PC-3 (cell line): Measurements from ENCODE around the gene PIPOX. TPM values are rescaled to one million over a fixed set of nuclear protein-coding genes. Genes with fewer than 3 reads are reported as not detected.

Source experiments
- ATAC-seq: fragments of 200-7000 bp; cut with Tn5 transposase; 2 replicates; pipeline ENCODE4 v1.9.1; 2020; ENCODE audit warnings: mild to moderate bottlenecking, moderate library complexity
- BruUV-seq: library from RNA; stranded (reverse); fragments of 400-500 nt; replicated peaks from 2 replicates; lab custom pipeline; 2021; lab: Mats Ljungman, UMichigan
- CTCF ChIA-PET: fragments of 300-600 bp; sonication (Branson Sonifier 250); formaldehyde crosslinking; loops from one replicate; lab custom pipeline; 2022; ENCODE audit warnings: antibody characterized with exemption; lab: Charles Lee
- POLR2A ChIA-PET: fragments of 300-600 bp; sonication (Branson Sonifier 250); formaldehyde crosslinking; loops from one replicate; lab custom pipeline; 2022; ENCODE audit warnings: antibody characterized with exemption; ENCODE audit not compliant: unreplicated experiment; lab: Charles Lee
- DNase-seq: peaks from one replicate; pipeline ENCODE4 v3.0.0-alpha.2; 2015
- H2AFZ ChIP-seq: fragments of 300-600 bp; sonication (generic); 2 replicates; pipeline ENCODE4 v1.6.0; 2016; ENCODE audit warnings: antibody characterized with exemption, low read length
- H3F3A ChIP-seq: fragments of 300-600 bp; sonication (generic); one replicate; pipeline ENCODE4 v1.6.0; 2017; ENCODE audit warnings: antibody characterized with exemption, low read length, control low read depth, mild to moderate bottlenecking; ENCODE audit not compliant: unreplicated experiment
- H3K27ac ChIP-seq: fragments of 300-600 bp; sonication (generic); 2 replicates; pipeline ENCODE4 v1.5.1; 2016; ENCODE audit warnings: mild to moderate bottlenecking, low read length
- H3K27me3 ChIP-seq: fragments of 300-600 bp; sonication (generic); 2 replicates; pipeline ENCODE4 v1.6.1; 2016; ENCODE audit warnings: low read length, mixed read lengths
- H3K36me3 ChIP-seq: fragments of 300-600 bp; sonication (generic); 2 replicates; pipeline ENCODE4 v1.6.1; 2016; ENCODE audit warnings: low read depth, mixed run types, low read length, mixed read lengths
- H3K4me1 ChIP-seq: fragments of 300-600 bp; sonication (generic); 2 replicates; pipeline ENCODE4 v1.5.1; 2016; ENCODE audit warnings: low read length; ENCODE audit not compliant: insufficient read depth
- H3K4me2 ChIP-seq: fragments of 300-600 bp; sonication (generic); 2 replicates; pipeline ENCODE4 v1.6.0; 2016; ENCODE audit warnings: low read length
- H3K4me3 ChIP-seq: fragments of 300-600 bp; sonication (generic); 2 replicates; pipeline ENCODE4 v1.5.1; 2016; ENCODE audit warnings: mild to moderate bottlenecking, low read length, mixed read lengths
- H3K79me2 ChIP-seq: fragments of 300-600 bp; sonication (generic); 2 replicates; pipeline ENCODE4 v1.6.1; 2017; ENCODE audit warnings: low read length, mixed read lengths
- H3K9ac ChIP-seq: fragments of 300-600 bp; sonication (generic); 2 replicates; pipeline ENCODE4 v1.6.0; 2016; ENCODE audit warnings: mild to moderate bottlenecking, low read length
- H3K9me2 ChIP-seq: fragments of 300-600 bp; sonication (generic); replicated peaks from 2 replicates; pipeline ENCODE4 v1.6.1; 2016; ENCODE audit warnings: mixed run types, low read length, mixed read lengths
- H3K9me3 ChIP-seq: fragments of 300-600 bp; sonication (generic); 2 replicates; pipeline ENCODE4 v1.6.1; 2016; ENCODE audit warnings: low read length, mixed read lengths
- H4K20me1 ChIP-seq: fragments of 300-600 bp; sonication (generic); 2 replicates; pipeline ENCODE4 v1.6.1; 2016; ENCODE audit warnings: low read length, mixed read lengths
- CTCF ChIP-seq: fragments of 300-600 bp; sonication (generic); conservative IDR thresholded peaks from 2 replicates; pipeline ENCODE4 v1.5.1; 2017; ENCODE audit warnings: antibody characterized with exemption, low read depth, mild to moderate bottlenecking, low read length
- EZH2 ChIP-seq: fragments of 300-600 bp; sonication (generic); IDR thresholded peaks from one replicate; pipeline ENCODE4 v1.6.1; 2017; ENCODE audit warnings: antibody characterized with exemption, mild to moderate bottlenecking, low read length; ENCODE audit not compliant: unreplicated experiment
- EZH2phosphoT487 ChIP-seq: fragments of 300-600 bp; sonication (generic); IDR thresholded peaks from 2 replicates; pipeline ENCODE4 v1.6.1; 2018; ENCODE audit warnings: mild to moderate bottlenecking, antibody characterized with exemption, low read length, borderline replicate concordance
- intact Hi-C: fragments of 100-400 bp; cut with micrococcal nuclease; formaldehyde crosslinking; loops from 2 replicates; pipeline ENCODE4 v1.9.0; 2023
- total RNA-seq: library from RNA; depleted of rRNA; stranded (reverse); fragments of >200 nt; gene quantifications from 2 replicates; pipeline ENCODE4 v1.2.3, GENCODE V29; 2014

Gene PIPOX
- total RNA-seq, 1 experiment from 2014 or later = 0.87 TPM

- Histone ChIP-seq H3K9me3 (no peaks in the 10 kb centered on the region), H3K4me1 (0 out of 2 replicates have a peak, but pooled peaks cover 4% of the 10 kb centered on the region), H3K4me2 (no peak overlapping the region), H3F3A (no peaks in the 10 kb centered on the region), H3K4me3 (no peak overlapping the region), H3K36me3 (no peaks in the 10 kb centered on the region), H2AFZ (no peak overlapping the region), H3K27ac (no peak overlapping the region), H3K27me3 (no peaks in the 10 kb centered on the region), H4K20me1 (no peaks in the 10 kb centered on the region), H3K79me2 (no peaks in the 10 kb centered on the region), H3K9ac (no peak overlapping the region), H3K9me2 (no peaks in the 10 kb centered on the region)
- POLR2A ChIA-PET = no interaction called here
- DNase-seq = no peak
- no peak for ATAC-seq
- no peak for TF ChIP-seq EZH2phosphoT487
- TF ChIP-seq CTCF = no peak
- TF ChIP-seq EZH2 = no peak
- CTCF ChIA-PET = no interaction called here
- BruUV-seq = no TSS peak
- intact Hi-C loops = no loop called here
Observed at GRCh38 chr17:29073520-29073919, 30.6 kb downstream of the PIPOX start.

- H3K4me1 ChIP-seq = 0 out of 2 replicates have a peak, but pooled peaks cover 5% of the 10 kb centered on the region
- ChIA-PET CTCF (no interaction called here), POLR2A (no interaction called here)
- no peaks in the 10 kb centered on the region for H3K9me3 ChIP-seq
- H3K4me3 ChIP-seq = no peak overlapping the region
- H3K36me3 ChIP-seq = no peaks in the 10 kb centered on the region
- H3K27ac ChIP-seq = no peak overlapping the region
- no peaks in the 10 kb centered on the region for H4K20me1 ChIP-seq
- no peak overlapping the region for H3K4me2 ChIP-seq
- no peaks in the 10 kb centered on the region for H3K79me2 ChIP-seq
- H3K9ac ChIP-seq = no peak overlapping the region
- no peaks in the 10 kb centered on the region for H3K9me2 ChIP-seq
- no peak for ATAC-seq
- intact Hi-C loops = no loop called here
- BruUV-seq = no TSS peak
- H2AFZ ChIP-seq = no peak overlapping the region
- H3K27me3 ChIP-seq = no peaks in the 10 kb centered on the region
- TF ChIP-seq EZH2phosphoT487 = no peak
- TF ChIP-seq CTCF = no peak
- no peak for TF ChIP-seq EZH2
- no peaks in the 10 kb centered on the region for H3F3A ChIP-seq
- DNase-seq = no peak
Observed at GRCh38 chr17:29074488-29074887, 31.5 kb downstream of the PIPOX start.

- H3K4me1 ChIP-seq = 0 out of 2 replicates have a peak, but pooled peaks cover 5% of the 10 kb centered on the region
- no peaks in the 10 kb centered on the region for H3K79me2 ChIP-seq
- H3K9ac ChIP-seq = no peak overlapping the region
- no peaks in the 10 kb centered on the region for H4K20me1 ChIP-seq
- H2AFZ ChIP-seq = no peak overlapping the region
- ChIA-PET CTCF (no interaction called here), POLR2A (no interaction called here)
- no peaks in the 10 kb centered on the region for H3F3A ChIP-seq
- TF ChIP-seq CTCF (no peak), EZH2phosphoT487 (no peak), EZH2 (no peak)
- no peaks in the 10 kb centered on the region for H3K9me2 ChIP-seq
- no peak overlapping the region for H3K4me2 ChIP-seq
- no peaks in the 10 kb centered on the region for H3K36me3 ChIP-seq
- ATAC-seq (no peak), DNase-seq (no peak)
- intact Hi-C loops = no loop called here
- BruUV-seq = no TSS peak
- no peaks in the 10 kb centered on the region for H3K9me3 ChIP-seq
- no peaks in the 10 kb centered on the region for H3K27me3 ChIP-seq
- no peak overlapping the region for H3K4me3 ChIP-seq
- H3K27ac ChIP-seq = no peak overlapping the region
Observed at GRCh38 chr17:29076087-29076486, 33.1 kb downstream of the PIPOX start.
